IMR-90 (cell line): Measurements from ENCODE around the gene SEZ6L. TPM values are rescaled to one million over a fixed set of nuclear protein-coding genes. Genes with fewer than 3 reads are reported as not detected.

ENCODE experiments used
- ATAC-seq: fragments of 200-7000 bp; cut with Tn5 transposase; 2 replicates; pipeline ENCODE4 v1.9.1; 2020; ENCODE audit warnings: low read depth, mild to moderate bottlenecking, moderate library complexity
- BruUV-seq: library from RNA; stranded (reverse); fragments of 400-500 nt; replicated peaks from 2 replicates; lab custom pipeline; 2021; lab: Mats Ljungman, UMichigan
- CTCF ChIA-PET: fragments of 300-600 bp; formaldehyde crosslinking; extraction: SDS; loops from one replicate; lab custom pipeline; 2021; ENCODE audit warnings: antibody characterized with exemption; lab: Yijun Ruan, JAX
- POLR2A ChIA-PET: fragments of 300-600 bp; sonication (Branson Sonifier 250); formaldehyde crosslinking; loops from one replicate; lab custom pipeline; 2022; ENCODE audit warnings: antibody characterized with exemption; ENCODE audit not compliant: unreplicated experiment; lab: Charles Lee
- DNase-seq: peaks from one replicate; pipeline ENCODE4 v3.0.0; 2013
- H2AFZ ChIP-seq: replicated peaks from 2 replicates; pipeline ENCODE3; 2013; ENCODE audit warnings: low read length, mild to moderate bottlenecking; ENCODE audit not compliant: poor library complexity
- H2AK5ac ChIP-seq: 2 replicates; pipeline ENCODE4 v1.6.1; 2013; ENCODE audit warnings: low read depth, low read length, inconsistent platforms
- H2AK9ac ChIP-seq: replicated peaks from 2 replicates; pipeline ENCODE3; 2013; ENCODE audit warnings: mild to moderate bottlenecking, low read depth, low read length, moderate library complexity; ENCODE audit not compliant: poor library complexity
- H2BK120ac ChIP-seq: 2 replicates; pipeline ENCODE4 v1.6.1; 2013; ENCODE audit warnings: low read depth, low read length, inconsistent platforms
- H2BK15ac ChIP-seq: 3 replicates; pipeline ENCODE4 v1.6.1; 2013; ENCODE audit warnings: low read depth, low read length, inconsistent platforms
- H2BK20ac ChIP-seq: 2 replicates; pipeline ENCODE4 v1.6.1; 2013; ENCODE audit warnings: low read depth, mild to moderate bottlenecking, inconsistent platforms, low read length, moderate library complexity
- H2BK5ac ChIP-seq: 2 replicates; pipeline ENCODE4 v1.6.1; 2013; ENCODE audit warnings: mild to moderate bottlenecking, low read depth, low read length, inconsistent platforms; ENCODE audit not compliant: poor library complexity, severe bottlenecking
- H3K14ac ChIP-seq: replicated peaks from 2 replicates; pipeline ENCODE4 v1.6.1; 2013; ENCODE audit warnings: low read depth, low read length, inconsistent platforms
- H3K18ac ChIP-seq: 2 replicates; pipeline ENCODE4 v1.6.1; 2013; ENCODE audit warnings: low read depth, low read length, control low read depth
- H3K23ac ChIP-seq: 2 replicates; pipeline ENCODE4 v1.6.1; 2013; ENCODE audit warnings: low read depth, low read length, inconsistent platforms
- H3K27ac ChIP-seq: 2 replicates; pipeline ENCODE4 v1.5.1; 2013; ENCODE audit warnings: mild to moderate bottlenecking, control low read depth, low read length; ENCODE audit not compliant: insufficient read depth
- H3K27me3 ChIP-seq: 2 replicates; pipeline ENCODE4 v1.6.1; 2013; ENCODE audit warnings: low read length; ENCODE audit not compliant: control insufficient read depth, insufficient read depth
- H3K36me3 ChIP-seq: 2 replicates; pipeline ENCODE4 v1.6.1; 2013; ENCODE audit warnings: low read length, mixed read lengths; ENCODE audit not compliant: control insufficient read depth, insufficient read depth
- H3K4ac ChIP-seq: 2 replicates; pipeline ENCODE4 v1.6.1; 2013; ENCODE audit warnings: low read depth, low read length, inconsistent platforms
- H3K4me1 ChIP-seq: 2 replicates; pipeline ENCODE4 v1.6.1; 2013; ENCODE audit warnings: low read length, mixed read lengths; ENCODE audit not compliant: control insufficient read depth, insufficient read depth
- H3K4me2 ChIP-seq: 2 replicates; pipeline ENCODE4 v1.6.1; 2013; ENCODE audit warnings: low read depth, mild to moderate bottlenecking, control low read depth, low read length, moderate library complexity
- H3K4me3 ChIP-seq: 2 replicates; pipeline ENCODE4 v1.5.1; 2013; ENCODE audit warnings: low read depth, mild to moderate bottlenecking, control low read depth, low read length, moderate library complexity; ENCODE audit not compliant: insufficient read depth
- H3K56ac ChIP-seq: 2 replicates; pipeline ENCODE4 v1.6.1; 2013; ENCODE audit warnings: low read length, inconsistent platforms; ENCODE audit not compliant: insufficient read depth; ENCODE audit errors: extremely low read depth
- H3K79me1 ChIP-seq, 2 experiments: 2 replicates each; pipeline ENCODE4 v1.6.1; 2013; ENCODE audit warnings: low read length in 2 of 2, inconsistent platforms in 1 of 2, low read depth in 1 of 2
- H3K9ac ChIP-seq: 2 replicates; pipeline ENCODE4 v1.6.1; 2013; ENCODE audit warnings: low read depth, low read length, control low read depth
- H3K9me1 ChIP-seq: 2 replicates; pipeline ENCODE4 v1.6.1; 2013; ENCODE audit warnings: low read length, inconsistent platforms; ENCODE audit not compliant: insufficient read depth
- H3K9me3 ChIP-seq: 2 replicates; pipeline ENCODE4 v1.6.1; 2013; ENCODE audit warnings: low read length; ENCODE audit not compliant: control insufficient read depth, insufficient read depth
- H4K20me1 ChIP-seq: 2 replicates; pipeline ENCODE4 v1.6.1; 2013; ENCODE audit warnings: low read length, inconsistent platforms; ENCODE audit not compliant: insufficient read depth
- H4K5ac ChIP-seq: 2 replicates; pipeline ENCODE4 v1.6.1; 2013; ENCODE audit warnings: mild to moderate bottlenecking, low read depth, low read length, control low read depth
- H4K8ac ChIP-seq, 2 experiments: 2 replicates each; pipeline ENCODE4 v1.6.1; 2013; ENCODE audit warnings: low read depth in 2 of 2, low read length in 2 of 2, control low read depth in 1 of 2, inconsistent platforms in 1 of 2
- H4K91ac ChIP-seq: 2 replicates; pipeline ENCODE4 v1.6.1; 2013; ENCODE audit warnings: low read depth, low read length, inconsistent platforms; ENCODE audit not compliant: insufficient read depth
- BHLHE40 ChIP-seq: fragments of 150-350 bp; IDR thresholded peaks from 2 replicates; pipeline ENCODE4 v1.6.1; 2016; ENCODE audit warnings: mild to moderate bottlenecking, low read depth, low read length
- CEBPB ChIP-seq: IDR thresholded peaks from 2 replicates; pipeline ENCODE4 v1.6.1; 2012; ENCODE audit warnings: low read depth, low read length, improper control_type of control experiment
- CHD1 ChIP-seq: IDR thresholded peaks from 2 replicates; pipeline ENCODE4 v1.6.1; 2012; ENCODE audit warnings: low read depth, low read length, improper control_type of control experiment
- FOS ChIP-seq: fragments of 150-350 bp; IDR thresholded peaks from 2 replicates; pipeline ENCODE4 v1.6.1; 2016; ENCODE audit warnings: low read depth, low read length
- MAFK ChIP-seq: IDR thresholded peaks from 2 replicates; pipeline ENCODE4 v1.6.1; 2012; ENCODE audit warnings: low read depth, low read length, improper control_type of control experiment
- MAZ ChIP-seq: IDR thresholded peaks from 2 replicates; pipeline ENCODE4 v1.6.1; 2012; ENCODE audit warnings: low read depth, mild to moderate bottlenecking, low read length, improper control_type of control experiment, moderate library complexity, borderline replicate concordance
- MXI1 ChIP-seq: IDR thresholded peaks from 2 replicates; pipeline ENCODE4 v1.6.1; 2012; ENCODE audit warnings: low read depth, mild to moderate bottlenecking, low read length, moderate library complexity, borderline replicate concordance
- NFE2L2 ChIP-seq: fragments of 150-350 bp; IDR thresholded peaks from 2 replicates; pipeline ENCODE4 v1.6.1; 2016; ENCODE audit warnings: low read depth, mild to moderate bottlenecking, low read length
- POLR2A ChIP-seq: IDR thresholded peaks from 2 replicates; pipeline ENCODE4 v1.6.1; 2012; ENCODE audit warnings: mild to moderate bottlenecking, low read depth, low read length
- RAD21 ChIP-seq: IDR thresholded peaks from 2 replicates; pipeline ENCODE4 v1.6.1; 2012; ENCODE audit warnings: low read length, improper control_type of control experiment
- RCOR1 ChIP-seq: IDR thresholded peaks from 2 replicates; pipeline ENCODE4 v1.6.1; 2012; ENCODE audit warnings: mild to moderate bottlenecking, low read length, improper control_type of control experiment; ENCODE audit not compliant: insufficient replicate concordance
- RFX5 ChIP-seq: IDR thresholded peaks from 2 replicates; pipeline ENCODE4 v1.8.0; 2012; ENCODE audit warnings: low read depth, mild to moderate bottlenecking, low read length, moderate library complexity
- SMC3 ChIP-seq: fragments of 150-350 bp; IDR thresholded peaks from 2 replicates; pipeline ENCODE4 v1.6.1; 2016; ENCODE audit warnings: low read depth, mild to moderate bottlenecking, antibody characterized with exemption, low read length, moderate library complexity
- WGBS, 2 experiments: methylation state at CpG; one replicate each; pipeline versions ENCODE4 v1.1.5 to v1.1.7; 2013; ENCODE audit warnings: missing lambda C conversion rate in 2 of 2; ENCODE audit not compliant: insufficient read length in 1 of 2; ENCODE audit errors: extremely low coverage in 2 of 2; 5-methylcytosine and 5-hydroxymethylcytosine counted together
- dilution Hi-C: fragments of 300-500 bp; cut with HindIII; formaldehyde crosslinking; loops from one replicate; pipeline ENCODE4 v1.14.3; 2018; ENCODE audit warnings: low sequenced_read_pairs; ENCODE audit not compliant: unreplicated experiment
- in situ Hi-C: fragments of 300-500 bp; cut with MboI; formaldehyde crosslinking; loops from 3 replicates; pipeline ENCODE4 v1.14.3; 2019; ENCODE audit warnings: low sequenced_read_pairs, inconsistent platforms, mixed read lengths
- intact Hi-C: fragments of 100-400 bp; cut with micrococcal nuclease; formaldehyde crosslinking; loops from 2 replicates; pipeline ENCODE4 v1.10.0; 2022
- polyA plus RNA-seq, 3 experiments: library from polyadenylated mRNA; depleted of rRNA; stranded (reverse); fragments of >200 nt; gene quantifications; 2 replicates each; pipeline ENCODE4 v1.2.3, GENCODE V29; 2012; ENCODE audit warnings: low replicate concordance in 1 of 3
- total RNA-seq: library from RNA; depleted of rRNA; stranded (reverse); fragments of >200 nt; gene quantifications from 2 replicates; pipeline ENCODE4 v1.2.3, GENCODE V29; 2012
- TF ChIP-seq, protein P1 (sequence below): conservative IDR thresholded peaks from 2 replicates; pipeline ENCODE4 v1.5.1; 2012; ENCODE audit warnings: mild to moderate bottlenecking, low read depth, low read length, improper control_type of control experiment
- TF ChIP-seq, protein P2 (sequence below): fragments of 150-350 bp; IDR thresholded peaks from 2 replicates; pipeline ENCODE4 v1.6.1; 2016; ENCODE audit warnings: low read depth, mild to moderate bottlenecking, low read length, moderate library complexity, borderline replicate concordance
- TF ChIP-seq, protein P3 (sequence below): fragments of 150-350 bp; IDR thresholded peaks from 2 replicates; pipeline ENCODE4 v1.6.1; 2017; ENCODE audit warnings: mild to moderate bottlenecking, antibody characterized with exemption, low read length, low read depth

Gene SEZ6L
- total and polyA plus RNA-seq, 2 of the 4 experiments (the other 2 are of a cell fraction): not detected

DNA sequence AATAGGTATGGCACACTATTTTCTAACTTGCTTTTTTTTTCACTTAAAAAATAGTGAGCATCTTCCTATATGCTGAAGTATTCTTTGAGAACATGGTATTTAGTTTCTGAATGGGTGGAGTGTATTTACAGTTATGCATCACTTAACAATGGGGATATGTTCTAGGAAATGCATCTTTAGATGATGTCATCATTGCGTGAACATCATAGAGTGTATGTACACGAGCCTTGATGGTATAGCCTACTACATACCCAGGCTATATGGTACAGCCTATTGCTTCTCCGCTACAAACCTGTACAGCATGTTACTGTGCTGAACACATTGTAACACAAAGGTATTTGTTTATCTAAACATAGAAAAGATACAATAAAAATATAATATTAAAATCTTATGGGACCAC is 135.5 kb downstream of the SEZ6L start:
- no peak overlapping the region for H2BK120ac ChIP-seq
- H3K4me3 ChIP-seq: no peak overlapping the region
- no peaks in the 10 kb centered on the region for H3K4me1 ChIP-seq
- no peak overlapping the region for H3K27ac ChIP-seq
- H2BK5ac ChIP-seq: no peak overlapping the region
- no peak overlapping the region for H3K23ac ChIP-seq
- no peaks in the 10 kb centered on the region for H3K9me1 ChIP-seq
- CTCF ChIA-PET: interaction anchor here (0.8 kb wide), 1 partner anchor 31 kb away, joined by 6 read pairs; no protein-coding TSS in a partner anchor
- no TSS peak for BruUV-seq
- no peak overlapping the region for H3K14ac ChIP-seq
- H3K4me2 ChIP-seq: no peak overlapping the region
- no peak overlapping the region for H2AK5ac ChIP-seq
- no peak overlapping the region for H3K4ac ChIP-seq
- no peak overlapping the region for H2BK15ac ChIP-seq
- no peak overlapping the region for H2AK9ac ChIP-seq
- intact Hi-C loops (no loop called here), in situ Hi-C loops (no loop called here), dilution Hi-C loops (no loop called here)
- H4K8ac ChIP-seq: no peak overlapping the region
- no peaks in the 10 kb centered on the region for H4K20me1 ChIP-seq
- H3K9ac ChIP-seq: no peak overlapping the region
- H3K36me3 ChIP-seq: no peaks in the 10 kb centered on the region
- TF ChIP-seq RFX5 (no peak), NFE2L2 (no peak), POLR2A (no peak), RAD21 (no peak), FOS (no peak), BHLHE40 (no peak), RCOR1 (no peak), SMC3 (no peak), CHD1 (no peak), MAFK (no peak), CEBPB (no peak), MXI1 (no peak), MAZ (no peak)
- TF ChIP-seq, protein P1, sequence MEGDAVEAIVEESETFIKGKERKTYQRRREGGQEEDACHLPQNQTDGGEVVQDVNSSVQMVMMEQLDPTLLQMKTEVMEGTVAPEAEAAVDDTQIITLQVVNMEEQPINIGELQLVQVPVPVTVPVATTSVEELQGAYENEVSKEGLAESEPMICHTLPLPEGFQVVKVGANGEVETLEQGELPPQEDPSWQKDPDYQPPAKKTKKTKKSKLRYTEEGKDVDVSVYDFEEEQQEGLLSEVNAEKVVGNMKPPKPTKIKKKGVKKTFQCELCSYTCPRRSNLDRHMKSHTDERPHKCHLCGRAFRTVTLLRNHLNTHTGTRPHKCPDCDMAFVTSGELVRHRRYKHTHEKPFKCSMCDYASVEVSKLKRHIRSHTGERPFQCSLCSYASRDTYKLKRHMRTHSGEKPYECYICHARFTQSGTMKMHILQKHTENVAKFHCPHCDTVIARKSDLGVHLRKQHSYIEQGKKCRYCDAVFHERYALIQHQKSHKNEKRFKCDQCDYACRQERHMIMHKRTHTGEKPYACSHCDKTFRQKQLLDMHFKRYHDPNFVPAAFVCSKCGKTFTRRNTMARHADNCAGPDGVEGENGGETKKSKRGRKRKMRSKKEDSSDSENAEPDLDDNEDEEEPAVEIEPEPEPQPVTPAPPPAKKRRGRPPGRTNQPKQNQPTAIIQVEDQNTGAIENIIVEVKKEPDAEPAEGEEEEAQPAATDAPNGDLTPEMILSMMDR: no peak
- TF ChIP-seq, protein P2, sequence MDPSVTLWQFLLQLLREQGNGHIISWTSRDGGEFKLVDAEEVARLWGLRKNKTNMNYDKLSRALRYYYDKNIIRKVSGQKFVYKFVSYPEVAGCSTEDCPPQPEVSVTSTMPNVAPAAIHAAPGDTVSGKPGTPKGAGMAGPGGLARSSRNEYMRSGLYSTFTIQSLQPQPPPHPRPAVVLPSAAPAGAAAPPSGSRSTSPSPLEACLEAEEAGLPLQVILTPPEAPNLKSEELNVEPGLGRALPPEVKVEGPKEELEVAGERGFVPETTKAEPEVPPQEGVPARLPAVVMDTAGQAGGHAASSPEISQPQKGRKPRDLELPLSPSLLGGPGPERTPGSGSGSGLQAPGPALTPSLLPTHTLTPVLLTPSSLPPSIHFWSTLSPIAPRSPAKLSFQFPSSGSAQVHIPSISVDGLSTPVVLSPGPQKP: no peak
- TF ChIP-seq, protein P3, sequence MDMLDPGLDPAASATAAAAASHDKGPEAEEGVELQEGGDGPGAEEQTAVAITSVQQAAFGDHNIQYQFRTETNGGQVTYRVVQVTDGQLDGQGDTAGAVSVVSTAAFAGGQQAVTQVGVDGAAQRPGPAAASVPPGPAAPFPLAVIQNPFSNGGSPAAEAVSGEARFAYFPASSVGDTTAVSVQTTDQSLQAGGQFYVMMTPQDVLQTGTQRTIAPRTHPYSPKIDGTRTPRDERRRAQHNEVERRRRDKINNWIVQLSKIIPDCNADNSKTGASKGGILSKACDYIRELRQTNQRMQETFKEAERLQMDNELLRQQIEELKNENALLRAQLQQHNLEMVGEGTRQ: no peak
- H3K27me3 ChIP-seq: peaks cover 4% of the 10 kb centered on the region
- no peak overlapping the region for H4K5ac ChIP-seq
- no peak overlapping the region for H2AFZ ChIP-seq
- no CpG with 5 or more reads among the region's 3 CpGs for WGBS, 2 experiments
- ATAC-seq (no peak), DNase-seq (no peak)
- H3K79me1 ChIP-seq: no peaks in the 10 kb centered on the region
- H2BK20ac ChIP-seq: no peak overlapping the region
- H3K9me3 ChIP-seq: no peaks in the 10 kb centered on the region
- no peak overlapping the region for H3K56ac ChIP-seq
- POLR2A ChIA-PET: no interaction called here
- no peak overlapping the region for H4K91ac ChIP-seq
- H3K18ac ChIP-seq: no peak overlapping the region
